IPS DF 4.7 (cell line): Measurements from ENCODE around the gene PCDHAC1.

Experiments used
- DNase-seq: peaks from one replicate; pipeline ENCODE4 v3.0.0-alpha.2; 2013; ENCODE audit warnings: low spot score; ENCODE audit errors: extremely low read depth

PCDHAC1 gene

DNA sequence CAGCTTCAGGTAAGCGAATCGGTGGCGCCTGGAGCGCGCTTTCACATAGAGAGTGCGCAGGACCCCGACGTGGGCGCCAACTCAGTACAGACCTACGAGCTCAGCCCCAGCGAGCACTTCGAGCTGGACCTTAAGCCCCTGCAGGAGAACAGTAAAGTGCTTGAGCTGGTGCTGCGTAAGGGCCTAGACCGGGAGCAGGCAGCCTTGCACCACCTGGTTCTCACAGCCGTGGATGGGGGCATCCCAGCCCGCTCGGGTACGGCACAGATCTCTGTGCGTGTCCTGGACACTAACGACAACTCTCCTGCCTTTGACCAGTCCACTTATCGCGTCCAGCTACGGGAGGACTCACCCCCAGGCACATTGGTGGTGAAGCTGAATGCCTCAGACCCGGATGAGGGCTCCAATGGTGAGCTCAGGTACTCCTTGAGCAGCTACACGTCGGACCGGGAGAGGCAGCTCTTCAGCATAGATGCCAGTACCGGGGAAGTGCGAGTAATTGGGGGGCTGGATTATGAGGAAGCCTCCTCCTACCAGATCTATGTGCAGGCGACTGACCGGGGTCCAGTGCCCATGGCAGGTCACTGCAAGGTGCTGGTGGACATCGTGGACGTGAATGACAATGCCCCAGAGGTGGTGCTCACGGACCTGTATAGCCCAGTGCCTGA is 41.3 kb downstream of the PCDHAC1 start:
- no peak for DNase-seq

DNA sequence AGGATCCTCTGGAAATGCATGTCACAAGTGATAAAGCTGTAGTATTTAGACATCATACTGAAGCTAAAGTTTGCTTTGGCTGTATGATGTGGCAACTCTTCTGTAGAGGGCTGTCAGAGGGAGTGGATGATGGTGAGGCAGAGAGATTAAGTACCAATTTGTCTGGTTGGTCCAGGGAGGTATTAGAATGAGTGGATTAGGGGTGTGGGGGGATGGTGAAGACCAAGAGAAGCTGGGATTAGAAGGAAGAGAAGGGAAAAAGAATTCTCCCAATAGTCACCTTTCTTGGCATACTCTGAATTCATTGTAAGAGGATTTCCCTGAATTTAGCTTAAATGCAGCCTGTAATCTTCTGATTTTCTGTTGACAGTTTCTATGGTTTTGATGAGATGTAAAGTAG is 43.8 kb downstream of the PCDHAC1 start:
- no peak for DNase-seq

DNA sequence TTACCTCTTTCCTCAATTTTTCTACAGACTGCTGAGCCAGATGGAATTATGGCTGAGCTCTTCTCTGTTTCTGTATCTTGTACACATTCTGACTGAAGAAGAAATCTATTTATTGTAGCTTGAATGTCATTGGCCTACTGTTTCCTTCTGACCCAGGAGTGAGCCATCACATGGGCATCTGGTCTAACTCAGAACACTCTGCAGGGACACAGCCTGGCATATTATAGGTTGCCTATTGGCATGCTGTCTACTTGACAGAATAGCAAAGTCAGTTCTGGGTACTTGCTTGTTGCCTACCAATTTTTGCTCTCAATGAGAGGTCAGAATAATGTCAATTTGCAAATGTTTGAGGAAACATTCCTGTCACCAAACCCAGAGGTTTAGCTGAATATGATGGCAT is 47.5 kb downstream of the PCDHAC1 start:
- no peak for DNase-seq

GRCh38 chr5:140977003-140977402 is 50.9 kb downstream of the PCDHAC1 start:
- no peak for DNase-seq

DNA sequence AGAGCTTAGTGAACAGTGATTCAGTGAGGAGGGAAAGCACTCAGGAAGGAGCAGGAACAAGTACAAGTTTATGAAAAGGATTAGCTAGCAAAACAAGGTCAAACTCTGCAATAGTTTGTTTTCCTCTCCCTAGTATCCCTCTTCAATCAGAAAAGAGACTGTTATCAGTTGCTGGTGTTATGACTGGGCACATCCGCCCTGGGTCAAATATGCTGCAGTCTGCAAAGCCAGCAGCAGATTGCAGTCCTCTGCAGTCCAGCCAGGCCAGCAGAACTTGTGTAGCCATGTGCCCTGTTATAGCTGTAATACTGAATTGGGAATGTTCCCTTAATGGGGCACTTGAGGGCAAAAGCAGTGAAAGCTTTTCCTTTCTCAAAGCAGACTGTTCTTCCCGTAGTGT is 52.2 kb downstream of the PCDHAC1 start:
- no peak for DNase-seq

GRCh38 chr5:140978983-140979382 is 52.9 kb downstream of the PCDHAC1 start:
- DNase-seq = no peak
